RPMI7951 (cell line): Measurements from ENCODE around the gene MMP8. TPM values are rescaled to one million over a fixed set of nuclear protein-coding genes. Genes with fewer than 3 reads are reported as not detected.

Experiments used
- total RNA-seq: library from RNA; depleted of rRNA; stranded (reverse); fragments of >200 nt; shearing (Covaris generic); gene quantifications from 2 replicates; pipeline ENCODE4 v1.2.3, GENCODE V29; 2014; rRNA removed

MMP8 gene
- total RNA-seq, 1 experiment from 2014 or later, result 4.4 TPM

Other genes starting within 250 kb of the MMP8 start
- not detected in 2 replicates for gene MMP7, start 194.2 kb downstream of the MMP8 start, total RNA-seq
- gene MMP20, start 99.6 kb downstream of the MMP8 start, total RNA-seq, result not detected in 2 replicates
- gene MMP27, start 19.2 kb downstream of the MMP8 start, total RNA-seq, result not detected in 2 replicates
- 0.20 and 0.24 TPM in 2 replicates for gene MMP10, start 55.7 kb upstream of the MMP8 start, total RNA-seq
- gene MMP1, start 73.2 kb upstream of the MMP8 start, total RNA-seq, result 21.2 and 25.4 TPM in 2 replicates
- 0.39 and 1.3 TPM in 2 replicates for gene MMP3, start 118.7 kb upstream of the MMP8 start, total RNA-seq
- 0.12 TPM in 1 of 2 replicates, not detected in the other for gene MMP12, start 150.0 kb upstream of the MMP8 start, total RNA-seq
- gene MMP13, start 230.8 kb upstream of the MMP8 start, total RNA-seq, result 0.12 TPM in 1 of 2 replicates, not detected in the other